ENCODE data around the gene PCLO. TPM values are rescaled to one million over a fixed set of nuclear protein-coding genes. Genes with fewer than 3 reads are reported as not detected.
"Not testable (repeated sequence)": the region's sequence is repeated elsewhere in the genome, so short reads cannot be mapped to it uniquely, and the experiment has no call there.

PCLO gene
- total RNA-seq, 1 donor from 2014 or later = 4.4 TPM

GRCh38 chr7:83040484-83040883, 122.2 kb downstream of the PCLO start:
- ATAC-seq = no peak

DNA sequence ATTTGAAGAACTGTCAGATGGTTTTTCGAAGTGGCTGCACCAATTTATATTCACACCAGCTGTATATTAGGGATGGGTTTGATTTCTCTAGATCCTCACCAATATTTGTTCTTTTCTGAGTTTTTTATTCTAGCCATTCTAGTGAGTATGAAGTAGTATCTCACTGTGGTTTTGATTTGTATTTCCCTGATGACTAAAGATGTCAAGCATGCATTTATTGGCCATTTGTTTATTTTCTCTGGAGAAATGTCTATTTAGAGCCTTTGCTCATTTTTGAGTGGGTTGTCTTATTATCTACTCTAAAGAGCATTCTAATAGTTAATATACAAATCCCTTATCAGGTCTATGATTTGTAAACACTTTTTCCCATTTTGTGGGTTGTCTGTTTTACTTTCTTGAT, 123.9 kb downstream of the PCLO start:
- no peak for ATAC-seq

DNA sequence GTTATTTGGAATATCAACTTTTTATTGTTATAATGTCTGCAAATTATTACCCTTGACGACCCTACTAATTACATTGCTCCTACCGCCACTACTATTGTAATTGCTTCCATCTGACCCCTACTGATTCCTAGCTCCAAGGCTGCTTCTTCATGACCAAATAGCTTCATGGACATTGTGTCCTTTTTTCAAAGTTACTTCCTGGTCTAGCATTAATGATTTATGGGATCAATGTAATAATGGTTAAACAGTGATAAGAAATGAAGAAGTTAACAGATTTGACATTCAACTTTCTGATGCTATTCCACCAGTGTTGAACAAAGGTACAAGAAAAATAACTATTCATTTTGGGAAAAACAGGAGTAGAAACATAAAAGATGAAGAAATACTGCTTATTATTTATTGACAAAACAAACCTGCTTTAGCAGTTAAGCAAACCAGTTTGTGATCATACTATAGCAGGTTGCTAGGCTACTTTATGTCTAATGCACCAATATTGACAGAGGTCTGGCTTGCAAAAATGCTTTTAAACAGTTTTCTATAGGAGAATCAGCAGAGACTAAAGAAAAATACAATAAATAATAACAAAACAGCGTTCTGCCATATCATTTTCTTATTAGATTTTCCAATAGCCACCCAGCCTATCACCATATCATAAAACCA, 125.8 kb downstream of the PCLO start:
- no peak for ATAC-seq

- ATAC-seq = no peak
Observed at GRCh38 chr7:83036130-83036529, 126.6 kb downstream of the PCLO start.

DNA sequence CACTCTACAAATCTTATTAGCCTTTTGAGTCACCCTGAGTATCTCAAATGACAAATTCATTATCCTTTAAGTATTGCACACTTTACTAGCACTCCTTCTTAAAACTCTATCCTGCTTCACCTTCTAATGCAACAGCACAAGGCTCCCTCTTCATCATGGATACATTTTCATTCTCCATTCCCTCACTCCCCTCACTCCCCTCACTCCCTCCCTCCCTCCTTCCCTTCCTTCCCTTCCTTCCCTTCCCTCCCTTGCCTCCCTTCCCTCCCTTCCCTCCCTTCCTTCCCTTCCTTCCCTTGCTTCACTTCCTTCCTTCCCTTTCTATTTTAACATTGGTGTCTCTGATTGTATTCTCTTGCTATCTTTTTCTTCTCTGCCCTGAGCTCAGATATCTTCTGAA, 130.5 kb downstream of the PCLO start:
- no peak for ATAC-seq

GRCh38 chr7:83023817-83024665, 138.6 kb downstream of the PCLO start:
- ATAC-seq = not testable (repeated sequence)

GRCh38 chr7:83021032-83021431, 141.7 kb downstream of the PCLO start:
- no peak for ATAC-seq

DNA sequence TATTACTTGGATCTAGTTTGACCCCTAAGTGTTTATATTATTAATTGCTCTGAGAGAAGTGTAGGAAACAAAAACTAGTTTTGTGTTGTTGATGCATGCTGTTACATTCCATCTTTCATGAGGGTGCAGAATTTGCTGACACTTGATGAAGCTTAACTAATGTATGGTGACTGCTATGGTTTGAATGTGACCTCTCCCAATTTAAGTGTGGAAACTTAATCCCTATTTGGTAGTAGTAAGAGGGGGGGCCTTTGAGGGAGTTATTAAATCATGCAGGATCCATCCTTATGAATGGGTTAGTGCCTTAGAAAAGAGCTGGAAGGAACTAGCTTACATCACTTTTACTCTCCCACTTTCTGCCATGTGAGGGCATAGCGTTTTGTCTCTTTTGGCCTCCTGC, 142.5 kb downstream of the PCLO start:
- ATAC-seq = no peak

DNA sequence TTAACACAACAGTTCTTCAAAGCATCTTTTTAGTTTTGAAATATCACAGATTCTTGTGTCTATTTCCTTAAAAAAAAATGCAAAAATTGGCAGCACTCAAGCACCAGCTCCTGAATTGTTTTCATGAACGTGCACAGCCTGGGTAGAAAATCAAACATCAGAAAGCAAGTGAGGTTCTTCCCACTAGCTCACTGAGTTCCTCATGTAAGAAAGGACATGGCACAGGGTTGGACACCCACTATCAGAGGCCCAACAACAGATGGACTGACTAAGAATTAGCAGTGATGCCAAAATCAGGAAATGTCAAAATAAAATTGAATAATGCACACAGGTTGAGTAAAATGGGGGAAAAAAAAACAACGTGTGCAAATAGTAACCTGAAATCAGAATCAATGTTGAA, 146.8 kb downstream of the PCLO start:
- no peak for ATAC-seq

DNA sequence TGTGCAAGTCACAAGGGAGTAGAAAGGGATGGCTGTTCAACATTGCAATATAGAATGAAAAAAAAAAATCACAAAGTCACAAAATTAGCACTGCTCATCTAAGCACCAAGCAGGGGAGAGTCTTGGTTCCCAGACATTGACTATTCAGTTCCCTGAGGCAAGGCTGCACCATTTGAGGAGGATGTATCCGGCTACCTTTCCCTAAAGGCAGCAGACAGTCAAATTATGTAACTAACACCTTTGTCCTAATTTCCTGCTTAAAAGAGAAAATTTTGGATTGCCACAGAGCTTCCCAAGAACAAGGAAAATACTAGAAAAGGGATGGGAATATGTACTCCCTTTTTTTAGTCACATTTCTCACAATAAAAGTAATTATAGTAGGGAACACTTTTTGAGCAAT, 148.1 kb downstream of the PCLO start:
- ATAC-seq = no peak

DNA sequence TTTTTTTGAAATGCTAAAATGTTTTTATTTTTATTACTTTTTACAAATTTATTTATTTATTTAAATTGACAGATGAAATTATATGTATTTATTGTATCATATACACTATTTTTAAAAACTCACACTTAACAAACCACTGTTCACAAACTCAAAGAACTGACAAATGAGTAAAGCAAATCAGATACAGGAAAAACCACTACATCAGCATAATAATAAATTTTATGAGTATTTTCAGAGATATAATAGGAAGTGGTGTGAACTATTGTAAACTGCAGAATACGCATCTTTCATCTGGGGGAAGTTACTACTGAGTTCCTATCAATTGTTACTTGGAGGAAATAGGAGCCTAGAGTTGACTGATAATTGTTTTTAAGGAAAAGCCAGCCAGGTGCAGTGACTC, 150.7 kb downstream of the PCLO start:
- no peak for ATAC-seq

- ATAC-seq = no peak
Observed at GRCh38 chr7:83005410-83005809, 157.3 kb downstream of the PCLO start.

GRCh38 chr7:83001362-83002040, 161.2 kb downstream of the PCLO start:
- ATAC-seq = no peak

GRCh38 chr7:82998436-82998835, 164.2 kb downstream of the PCLO start:
- ATAC-seq = no peak

DNA sequence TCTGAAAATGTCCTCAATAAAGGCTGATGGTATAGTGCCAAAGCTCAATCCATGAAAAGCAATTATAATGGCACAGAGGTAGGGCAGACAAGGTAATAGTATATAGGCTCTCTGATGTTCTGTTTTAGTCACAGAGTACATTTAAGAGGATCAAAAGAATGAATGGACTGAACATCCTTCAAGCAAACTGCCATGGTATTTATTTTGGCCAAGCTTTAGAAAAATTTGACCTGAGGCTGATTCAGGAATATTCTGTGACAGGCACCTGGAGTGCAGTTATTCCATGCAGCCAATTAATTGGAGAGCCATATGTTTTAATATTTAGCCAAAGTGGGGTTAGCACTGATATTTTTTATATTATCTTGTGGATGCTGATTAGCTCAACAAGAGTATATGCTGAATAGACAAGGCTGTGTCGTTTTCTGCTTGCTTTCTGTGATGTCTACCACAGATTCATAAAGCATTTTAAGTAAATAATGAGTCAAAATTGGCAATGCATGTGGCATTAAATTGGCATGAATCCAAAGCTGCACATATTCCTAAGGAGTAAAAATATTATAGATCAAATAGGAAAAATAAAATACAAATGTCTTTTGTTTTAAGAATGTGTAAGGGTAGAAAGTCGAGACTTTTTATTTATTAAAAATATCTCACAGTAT, 177.4 kb downstream of the PCLO start:
- ATAC-seq = no peak

- ATAC-seq = no peak
Observed at GRCh38 chr7:82980130-82980788, 182.4 kb downstream of the PCLO start.

DNA sequence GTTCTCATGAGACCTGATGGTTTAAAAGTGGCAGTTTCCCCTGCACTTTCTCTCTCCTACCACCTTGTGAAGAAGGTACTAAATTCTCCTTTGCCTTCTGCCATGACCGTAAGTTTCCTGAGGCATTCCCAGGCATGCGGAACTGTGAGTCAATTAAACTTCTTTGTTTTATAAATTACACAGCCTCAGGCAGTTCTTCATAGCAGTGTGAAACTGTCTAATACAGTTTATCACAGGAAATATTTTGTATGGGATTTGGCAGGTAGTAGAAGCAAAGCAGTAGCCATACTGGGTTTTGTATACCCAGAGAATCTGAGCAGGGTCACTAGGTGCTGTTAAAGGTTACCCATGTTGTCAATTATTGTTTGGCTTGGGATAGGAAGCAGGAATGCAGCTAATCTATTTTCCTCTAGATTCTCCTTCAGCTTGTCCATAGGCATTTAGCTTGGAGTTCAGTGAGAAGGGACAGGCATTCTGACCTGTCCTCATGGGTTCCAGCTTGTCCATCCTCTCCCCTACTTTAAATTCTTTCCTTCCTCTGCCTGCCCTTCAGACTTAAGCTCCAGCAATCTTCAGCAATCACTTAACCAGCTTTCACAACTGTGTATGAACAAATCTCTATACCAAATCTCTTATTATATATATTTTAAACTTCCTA, 186.7 kb downstream of the PCLO start:
- ATAC-seq = no peak

DNA sequence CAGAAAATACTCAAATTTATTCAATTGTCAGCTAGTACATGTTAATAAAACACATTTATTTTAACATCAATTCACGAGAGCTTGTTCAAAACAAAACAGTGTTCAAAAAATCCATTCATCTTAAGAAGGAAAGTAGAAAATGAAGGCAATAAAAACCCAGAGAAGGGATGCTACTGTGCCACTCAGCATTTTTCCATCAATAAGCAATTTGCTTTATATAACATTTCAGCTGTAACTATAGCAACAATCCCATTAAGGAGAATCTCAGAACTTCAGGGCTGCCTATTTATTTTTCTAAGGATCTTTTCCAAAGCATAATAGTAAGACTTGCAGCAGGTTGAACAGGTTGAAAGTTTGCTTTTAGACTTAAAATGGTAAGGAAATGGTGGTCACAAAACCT, 190.5 kb downstream of the PCLO start:
- no peak for ATAC-seq

DNA sequence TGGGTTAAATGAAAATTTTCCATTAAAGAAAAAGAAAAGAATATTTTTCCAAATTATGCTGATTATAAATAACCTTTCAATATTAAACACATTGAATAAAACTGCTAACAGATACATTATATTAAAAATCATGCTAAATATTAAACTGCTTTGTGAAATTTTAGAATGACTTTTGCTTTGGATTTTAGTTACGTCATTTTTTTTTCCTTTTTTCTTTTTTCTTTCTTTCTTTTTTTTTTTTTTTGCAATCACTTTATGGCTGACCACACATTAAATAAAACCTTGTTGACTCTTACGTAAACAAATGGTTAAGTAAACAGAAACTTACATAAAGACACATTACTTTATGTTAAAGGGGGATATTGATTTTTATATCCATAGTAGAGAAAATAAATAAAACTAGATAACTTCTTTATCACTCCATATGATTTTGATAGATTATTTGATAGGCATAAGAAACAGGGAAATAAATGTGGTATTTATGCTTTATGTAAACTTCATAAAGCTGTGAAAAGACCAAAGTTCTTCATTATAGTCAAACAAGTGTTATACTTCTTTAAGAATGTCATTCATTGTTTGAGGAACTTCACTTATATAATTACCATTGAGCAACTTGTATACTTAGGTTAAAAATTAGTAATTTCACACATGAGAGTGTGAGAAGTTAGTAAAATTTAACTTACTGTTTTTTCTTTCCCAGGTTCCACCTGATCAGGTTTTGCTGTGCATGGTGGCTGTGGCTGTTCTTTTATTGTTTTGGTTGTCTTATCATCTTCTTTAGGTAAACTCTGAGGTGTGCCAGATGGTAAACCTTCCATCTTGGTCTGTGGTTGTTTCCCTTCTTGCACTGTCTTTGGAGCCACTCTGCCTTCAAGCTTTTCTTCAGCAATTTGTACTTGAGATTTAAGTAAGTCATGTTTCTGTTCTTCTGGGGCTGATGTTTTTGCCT, 197.3 kb downstream of the PCLO start:
- ATAC-seq = no peak

GRCh38 chr7:82964150-82964882, 198.4 kb downstream of the PCLO start:
- no peak for ATAC-seq

All from esophagus mucosa (tissue), 1 donor.